HG03378 (cell line): Measurements from ENCODE around the gene FN3K.
"Not testable (repeated sequence)": the region's sequence is repeated elsewhere in the genome, so short reads cannot be mapped to it uniquely, and the experiment has no call there.

Experiments used
- ATAC-seq: cut with Tn5 transposase; IDR thresholded peaks from one replicate; pipeline ENCODE4 v1.9.1; 2021; ENCODE audit warnings: mild to moderate bottlenecking, moderate library complexity; ENCODE audit not compliant: unreplicated experiment

The FN3K gene

DNA sequence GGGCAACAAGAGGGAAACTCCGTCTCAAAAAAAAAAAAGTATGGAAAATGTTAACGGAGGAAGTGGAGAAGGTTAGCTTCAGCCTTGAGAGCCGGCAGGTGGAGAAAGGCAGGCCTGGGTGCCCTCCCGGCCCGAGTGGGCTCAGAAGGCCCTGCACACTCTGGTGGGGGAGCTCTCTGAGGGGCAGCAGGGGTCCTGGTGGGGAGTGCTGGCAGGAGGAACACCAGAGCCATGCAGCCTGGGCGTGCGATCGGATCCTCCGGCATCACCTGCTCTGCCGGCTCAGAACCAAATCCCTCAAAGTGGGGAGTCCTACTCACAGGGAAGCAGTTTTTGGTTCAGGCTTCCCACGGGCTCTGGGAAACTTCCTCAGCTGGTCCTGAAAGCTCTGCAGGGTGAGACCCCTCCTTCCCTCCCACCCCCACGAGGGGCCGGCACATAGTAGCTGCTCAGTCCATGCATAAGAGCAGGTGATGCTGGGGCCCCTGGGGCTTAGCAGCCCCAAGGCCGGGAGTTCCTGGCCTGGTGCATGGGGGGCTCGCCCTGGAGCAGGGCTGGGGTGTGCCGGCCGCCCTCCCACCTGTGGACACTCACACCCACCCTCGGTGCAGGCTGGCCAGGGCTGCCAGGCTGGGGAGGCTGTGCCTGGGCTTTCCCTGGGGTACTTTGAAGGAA is 1.2 kb downstream of the FN3K start:
- ATAC-seq = no peak

DNA sequence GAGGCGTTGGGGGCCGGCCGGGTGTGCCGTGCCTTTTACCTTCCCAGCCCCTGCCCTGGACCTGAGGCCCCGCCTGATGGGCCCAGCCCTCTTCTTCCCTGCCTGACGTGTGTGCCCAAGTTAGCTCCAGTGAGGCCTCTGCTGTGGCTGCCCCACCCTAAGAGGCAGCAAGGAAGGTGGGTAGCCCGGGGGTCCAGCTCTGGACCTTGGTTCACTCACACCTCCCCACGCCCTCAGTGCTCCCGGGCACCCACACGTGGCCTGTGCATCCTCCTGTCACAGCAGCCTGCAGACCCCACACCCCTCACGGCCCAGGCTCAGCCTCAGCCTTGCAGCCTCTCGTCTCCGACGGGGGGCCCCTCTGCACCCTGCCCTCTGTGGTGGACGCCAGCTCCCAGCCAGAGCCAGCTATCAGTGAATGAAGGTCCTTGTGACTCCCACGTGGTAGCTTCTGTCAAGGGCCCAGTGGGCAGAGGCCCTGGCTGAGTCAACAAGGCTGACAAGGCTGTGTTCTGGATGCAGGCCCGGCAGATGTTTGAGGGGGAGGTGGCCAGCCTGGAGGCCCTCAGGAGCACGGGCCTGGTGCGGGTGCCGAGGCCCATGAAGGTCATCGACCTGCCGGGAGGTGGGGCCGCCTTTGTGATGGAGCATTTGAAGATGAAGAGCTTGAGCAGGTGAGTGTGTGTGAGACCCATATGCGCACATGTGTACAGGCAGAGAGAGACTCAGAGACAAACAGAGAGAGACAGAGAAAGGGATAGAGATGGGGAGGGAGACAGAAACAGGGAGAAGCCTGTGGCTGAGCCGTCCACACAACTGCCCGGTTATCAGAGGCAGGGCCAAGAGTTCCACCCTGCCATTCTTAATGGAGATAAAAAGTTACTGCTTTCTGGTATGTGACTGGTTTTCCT is 2.8 kb downstream of the FN3K start:
- no peak for ATAC-seq

DNA sequence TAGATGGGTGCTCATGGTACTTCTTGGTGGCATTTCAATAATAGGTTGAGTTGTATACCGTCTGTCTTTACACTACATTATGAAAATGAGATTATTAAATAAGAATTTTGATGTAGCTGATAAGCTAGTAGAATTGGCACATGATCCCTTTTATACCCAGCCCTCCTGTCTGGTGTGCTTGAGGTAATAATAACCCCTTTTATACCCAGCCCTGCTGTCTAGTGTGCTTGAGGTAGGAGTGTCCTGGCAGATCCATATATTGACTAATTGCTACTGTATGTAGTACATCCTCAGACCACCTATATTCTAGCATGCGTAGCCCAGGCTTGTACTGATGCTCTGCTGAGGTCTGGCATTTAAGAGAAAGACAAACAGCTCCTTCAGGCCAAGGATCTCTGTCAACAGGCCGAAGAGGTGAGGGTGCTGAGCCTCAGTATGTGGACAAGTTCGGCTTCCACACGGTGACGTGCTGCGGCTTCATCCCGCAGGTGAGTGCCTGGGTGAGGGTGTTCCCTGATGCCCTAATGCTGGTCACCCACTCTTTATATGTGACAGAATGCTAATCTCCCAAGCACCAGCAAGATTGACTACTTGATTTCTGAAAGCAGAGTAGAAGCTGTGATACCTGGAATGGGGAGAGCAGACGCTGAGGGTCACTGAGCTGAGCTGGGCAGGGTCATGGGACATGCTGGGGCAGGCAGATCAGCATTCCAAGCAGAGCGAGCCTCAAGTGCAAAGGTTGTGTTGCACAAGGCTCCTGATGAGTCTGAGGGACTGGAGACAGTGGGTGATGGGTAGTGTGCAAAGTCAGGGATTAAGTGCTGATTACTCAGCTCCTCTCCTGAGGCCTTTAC is 5.7 kb downstream of the FN3K start:
- ATAC-seq = no peak

DNA sequence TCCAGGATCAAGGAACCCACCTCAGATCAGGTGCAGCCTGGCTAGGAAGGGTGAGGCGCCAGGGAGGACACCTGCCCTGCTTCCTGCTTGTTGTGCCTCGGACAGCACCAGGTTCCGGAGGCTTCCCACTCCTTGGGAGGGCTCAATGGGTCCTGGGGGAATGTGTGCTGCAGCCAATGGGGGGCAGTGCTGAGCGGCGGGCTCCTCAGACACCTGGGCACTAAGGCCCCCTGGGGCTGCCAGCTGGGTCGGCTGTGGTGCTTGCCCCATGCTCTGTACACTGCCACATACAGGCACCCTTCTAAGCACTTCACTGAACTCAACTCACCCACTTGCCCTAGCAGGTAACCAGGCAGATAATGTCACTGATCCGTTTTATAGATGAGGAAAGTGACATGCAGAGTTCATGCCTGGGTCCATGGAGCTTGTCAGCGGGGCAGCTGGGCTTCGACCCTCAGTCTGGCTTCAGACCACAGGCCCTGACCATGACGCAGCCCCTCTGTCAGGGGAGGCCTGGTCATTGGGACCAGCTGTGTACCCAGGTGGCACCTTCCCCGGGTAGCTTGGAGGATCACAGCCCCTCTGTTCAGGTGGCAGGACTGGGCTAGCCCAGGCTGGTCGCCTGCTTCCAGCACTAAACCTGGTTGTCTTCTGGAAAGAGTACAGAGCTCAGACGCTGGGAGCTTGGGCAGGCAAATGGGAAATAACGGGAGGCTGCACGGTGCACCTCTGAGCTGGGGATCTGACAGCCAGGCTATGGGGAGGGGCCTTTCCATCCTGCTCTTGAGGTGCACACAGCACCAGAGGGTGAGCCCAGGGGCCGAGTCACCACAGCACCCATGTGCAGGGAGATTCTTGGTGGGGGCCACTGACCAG is 8.2 kb downstream of the FN3K start:
- no peak for ATAC-seq

DNA sequence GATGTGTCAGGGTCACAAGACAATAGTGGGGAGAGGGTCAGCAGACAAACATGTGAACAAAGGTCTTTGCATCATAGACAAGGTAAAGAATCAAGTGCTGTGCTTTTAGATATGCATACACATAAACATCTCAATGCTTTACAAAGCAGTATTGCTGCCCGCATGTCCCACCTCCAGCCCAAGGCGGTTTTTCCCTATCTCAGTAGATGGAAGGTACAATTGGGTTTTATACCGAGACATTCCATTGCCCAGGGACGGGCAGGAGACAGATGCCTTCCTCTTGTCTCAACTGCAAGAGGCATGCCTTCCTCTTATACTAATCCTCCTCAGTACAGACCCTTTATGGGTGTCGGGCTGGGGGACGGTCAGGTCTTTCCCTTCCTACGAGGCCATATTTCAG is 9.3 kb downstream of the FN3K start:
- not testable (repeated sequence) for ATAC-seq

DNA sequence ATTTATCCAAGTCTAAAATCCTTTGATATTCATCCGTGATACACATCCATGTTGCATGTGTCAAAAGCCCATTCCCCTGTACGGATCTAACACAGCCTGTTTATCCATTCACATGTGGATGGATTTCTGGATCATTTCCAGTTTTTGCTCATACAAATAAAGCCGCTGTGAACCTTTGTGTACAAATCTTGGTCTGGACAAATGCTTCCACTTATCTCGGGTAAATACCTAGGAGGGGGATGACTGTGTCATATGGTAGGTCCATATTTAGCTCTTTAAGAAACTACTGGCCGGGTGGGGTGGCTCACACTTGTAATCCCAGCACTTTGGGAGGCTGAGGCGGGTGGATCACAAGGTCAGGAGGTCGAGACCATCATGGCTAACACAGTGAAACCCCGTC is 10.1 kb downstream of the FN3K start:
- no peak for ATAC-seq

DNA sequence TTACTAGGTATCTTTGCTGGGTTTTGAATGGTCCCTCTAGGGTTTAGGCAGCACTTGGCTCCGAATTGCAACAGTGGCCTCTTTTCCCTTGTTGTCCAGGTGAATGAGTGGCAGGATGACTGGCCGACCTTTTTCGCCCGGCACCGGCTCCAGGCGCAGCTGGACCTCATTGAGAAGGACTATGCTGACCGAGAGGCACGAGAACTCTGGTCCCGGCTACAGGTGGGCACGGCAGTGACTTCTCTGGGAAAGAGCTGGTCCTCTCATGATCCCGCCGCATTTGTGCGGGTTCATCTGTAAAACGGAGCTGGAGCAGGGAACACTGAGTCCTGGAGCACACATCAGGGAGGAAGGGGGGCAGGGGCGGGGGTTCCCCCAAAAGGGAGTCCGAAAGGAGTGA is 13.3 kb downstream of the FN3K start:
- no peak for ATAC-seq

DNA sequence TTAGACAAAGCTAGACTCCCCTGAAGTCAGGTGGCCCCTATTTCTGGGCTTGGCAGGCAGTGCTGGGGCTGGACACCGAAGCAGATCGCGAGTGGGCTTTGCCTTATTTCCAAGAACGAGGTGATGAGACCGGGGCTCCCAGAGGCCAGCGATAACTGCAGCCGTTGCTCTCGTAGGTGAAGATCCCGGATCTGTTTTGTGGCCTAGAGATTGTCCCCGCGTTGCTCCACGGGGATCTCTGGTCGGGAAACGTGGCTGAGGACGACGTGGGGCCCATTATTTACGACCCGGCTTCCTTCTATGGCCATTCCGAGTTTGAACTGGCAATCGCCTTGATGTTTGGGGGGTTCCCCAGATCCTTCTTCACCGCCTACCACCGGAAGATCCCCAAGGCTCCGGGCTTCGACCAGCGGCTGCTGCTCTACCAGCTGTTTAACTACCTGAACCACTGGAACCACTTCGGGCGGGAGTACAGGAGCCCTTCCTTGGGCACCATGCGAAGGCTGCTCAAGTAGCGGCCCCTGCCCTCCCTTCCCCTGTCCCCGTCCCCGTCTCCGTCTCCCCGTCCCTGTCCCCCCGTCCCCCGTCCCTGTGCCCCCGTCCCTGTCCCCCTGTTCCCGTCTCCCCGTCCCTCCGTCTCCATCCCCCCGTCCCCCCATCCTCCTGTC is 15.0 kb downstream of the FN3K start:
- no peak for ATAC-seq

DNA sequence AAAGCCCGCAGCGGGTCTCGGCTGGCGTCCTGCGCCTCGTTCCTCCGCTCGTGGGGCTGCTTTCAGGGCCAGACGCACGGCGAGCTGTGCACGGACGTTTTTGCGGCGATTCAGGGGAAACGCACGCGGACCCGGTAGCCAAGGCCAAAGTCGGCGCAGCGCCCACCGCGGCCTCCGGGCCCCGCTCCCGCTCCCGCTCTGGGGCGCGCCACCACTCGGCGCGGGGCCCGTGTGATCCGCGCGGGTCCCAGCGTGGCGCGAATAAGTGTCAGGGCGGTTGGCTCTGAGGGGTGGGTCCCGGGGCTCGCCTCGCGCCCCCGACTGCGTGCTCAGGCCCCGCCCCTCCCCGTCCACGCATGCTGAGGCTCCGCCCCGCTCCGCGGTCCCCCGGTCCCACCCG is 15.8 kb downstream of the FN3K start:
- no peak for ATAC-seq

DNA sequence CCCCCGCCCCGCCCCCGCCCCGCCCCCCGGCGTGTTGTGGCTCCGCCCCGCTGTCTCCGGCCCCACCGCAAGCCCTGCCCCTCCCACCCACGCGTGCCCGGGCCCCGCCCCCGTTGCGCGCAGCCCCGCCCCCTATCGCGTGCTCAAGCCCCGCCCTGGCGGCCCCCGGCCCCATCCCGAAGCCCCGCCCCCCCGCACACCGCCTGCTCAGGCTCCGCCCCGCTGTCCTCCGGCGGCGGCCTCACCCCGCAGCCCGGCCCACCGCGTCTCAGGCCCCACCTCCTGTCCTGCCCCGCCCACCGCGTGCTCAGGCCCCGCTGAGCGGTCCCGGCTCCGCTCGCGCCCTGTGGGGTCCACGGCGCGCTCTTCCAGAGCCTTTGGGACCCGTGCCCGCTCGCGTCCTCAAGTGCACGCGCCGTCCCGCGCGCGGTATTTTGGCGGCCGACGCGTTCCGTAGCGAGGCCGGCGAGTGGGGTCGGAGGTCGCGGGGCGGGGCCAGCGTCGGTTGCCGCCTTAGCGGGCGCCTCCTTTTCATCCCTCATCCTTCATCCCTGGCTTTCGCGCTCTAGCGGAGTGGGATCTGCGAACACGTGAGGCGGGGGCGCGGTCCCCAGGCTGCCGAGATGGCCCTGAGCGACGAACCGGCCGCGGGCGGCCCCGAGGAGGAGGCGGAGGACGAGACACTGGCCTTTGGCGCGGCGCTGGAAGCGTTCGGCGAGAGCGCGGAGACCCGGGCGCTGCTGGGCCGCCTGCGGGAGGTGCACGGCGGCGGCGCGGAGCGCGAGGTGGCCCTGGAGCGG is 16.4 kb downstream of the FN3K start, which contains the start of gene TBCD:
Gene TBCD (plus strand): TSS at position 495 of the 800 bp plus-strand sequence. CDS start 129 bp downstream, at position 624.
- peak; percentile 57 for ATAC-seq

DNA sequence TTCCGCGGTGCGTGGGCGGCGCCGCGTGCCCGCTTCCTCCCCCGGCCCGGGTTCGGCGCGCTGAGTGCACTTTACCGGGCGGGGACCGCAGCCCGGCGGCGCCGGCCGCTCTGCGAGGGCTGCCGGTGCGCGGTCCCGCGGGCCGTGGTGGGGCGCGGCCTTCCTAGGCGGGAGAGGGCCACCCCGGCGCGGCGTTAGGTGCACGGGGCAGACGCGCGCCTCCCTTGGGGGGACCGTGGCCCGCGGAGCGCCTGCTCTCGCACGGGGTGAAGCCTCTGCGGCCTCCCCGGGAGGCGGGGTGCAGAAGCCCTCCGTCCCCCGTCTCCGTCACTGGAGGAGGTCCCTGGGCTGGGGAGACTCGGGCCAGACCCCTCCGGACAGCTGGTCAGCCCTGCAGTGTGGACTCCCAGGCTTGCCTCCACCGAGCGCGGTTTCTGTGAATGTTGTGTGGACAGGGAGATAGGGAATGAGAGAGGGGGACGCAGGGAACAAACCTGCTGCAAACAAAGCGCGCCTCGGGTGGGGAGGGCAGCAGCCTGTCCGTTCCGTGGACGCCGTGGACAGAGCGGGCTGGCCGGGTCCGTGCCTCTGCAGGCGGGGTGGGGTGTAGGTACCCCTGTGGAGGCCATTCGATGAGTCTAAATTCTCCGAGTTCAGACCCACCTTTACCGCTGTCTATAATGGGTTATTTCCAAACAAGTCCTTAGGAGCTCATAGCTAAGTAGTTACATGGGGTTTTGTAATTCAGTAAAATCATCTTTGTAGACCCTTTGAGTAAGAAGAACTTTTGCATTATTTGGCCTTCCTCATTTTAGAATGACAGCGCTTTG is 17.2 kb downstream of the FN3K start:
- peak; percentile 12 for ATAC-seq

DNA sequence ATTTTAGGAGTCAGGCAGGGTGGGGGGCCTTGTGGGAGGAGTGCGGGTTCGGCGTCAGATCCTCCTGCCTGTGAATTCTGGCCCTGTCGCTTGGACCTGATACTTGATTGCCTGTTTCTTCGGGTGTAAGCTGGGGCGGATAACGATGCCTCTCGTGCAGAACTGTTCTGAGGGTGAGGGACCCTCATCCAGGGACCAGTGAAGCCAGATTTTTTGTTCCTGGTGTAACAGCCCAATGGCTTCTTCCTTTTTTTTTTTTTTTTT is 17.7 kb downstream of the FN3K start:
- no peak for ATAC-seq

DNA sequence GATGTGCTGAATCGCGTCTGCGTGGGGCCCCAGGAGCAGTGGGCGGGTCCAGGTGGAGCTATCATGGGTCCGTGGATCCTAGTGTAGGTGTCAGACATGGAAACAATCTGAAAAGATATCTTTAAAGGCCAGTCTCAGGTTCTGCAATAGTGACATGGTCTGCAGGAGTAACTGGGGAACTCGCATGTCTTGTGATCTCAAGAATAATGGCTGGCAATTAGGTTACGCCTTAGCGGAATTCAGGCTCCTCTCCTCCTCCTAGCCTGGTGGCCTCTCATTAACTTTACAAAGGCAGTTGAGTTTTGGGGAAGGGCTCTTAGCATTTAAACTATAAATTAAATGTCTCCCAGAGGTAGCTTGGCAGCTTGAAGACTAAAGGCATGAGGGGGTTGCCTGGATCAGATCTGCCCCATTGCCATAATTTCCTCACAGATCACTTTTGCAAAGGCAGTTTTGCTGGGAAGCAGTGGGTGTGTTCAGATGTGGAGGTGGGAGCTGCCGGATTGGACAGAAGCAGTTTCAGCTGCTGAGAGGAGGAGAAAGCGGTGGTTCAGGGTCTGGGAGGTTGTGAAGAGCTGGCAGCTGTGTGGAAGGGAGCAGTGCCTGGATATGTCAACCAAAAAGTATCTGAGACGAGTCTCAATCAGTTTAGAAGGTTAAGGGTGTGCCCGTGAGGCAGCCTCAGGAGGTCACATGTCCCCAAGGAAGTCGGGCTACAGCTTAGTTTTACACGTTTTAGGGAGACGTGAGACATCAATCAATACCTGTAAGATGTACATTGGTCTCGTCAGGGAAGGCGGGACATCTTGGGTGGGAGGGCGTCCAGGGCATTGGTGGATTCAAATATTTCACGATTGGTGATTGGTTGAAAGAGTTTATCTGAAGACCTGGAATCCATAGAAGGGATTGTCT is 19.1 kb downstream of the FN3K start:
- no peak for ATAC-seq

DNA sequence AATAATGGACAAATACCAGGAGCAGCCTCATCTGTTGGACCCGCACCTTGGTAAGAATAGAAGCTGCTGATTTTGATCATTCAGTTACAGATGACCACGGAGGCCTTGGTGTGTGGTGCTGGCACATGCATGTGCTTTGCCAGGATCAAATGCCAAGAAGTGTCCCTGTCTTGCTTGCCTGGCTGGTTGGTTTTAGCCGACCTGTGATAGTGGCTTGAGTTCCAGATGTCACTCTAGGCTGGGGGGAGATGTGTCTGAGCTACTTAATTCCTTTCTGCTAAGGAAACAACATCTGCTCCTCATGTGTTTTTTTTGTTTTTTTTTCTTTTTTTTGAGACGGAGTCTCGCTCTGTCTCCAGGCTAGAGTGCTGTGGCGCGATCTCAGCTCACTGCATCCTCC is 20.8 kb downstream of the FN3K start:
- no peak for ATAC-seq

DNA sequence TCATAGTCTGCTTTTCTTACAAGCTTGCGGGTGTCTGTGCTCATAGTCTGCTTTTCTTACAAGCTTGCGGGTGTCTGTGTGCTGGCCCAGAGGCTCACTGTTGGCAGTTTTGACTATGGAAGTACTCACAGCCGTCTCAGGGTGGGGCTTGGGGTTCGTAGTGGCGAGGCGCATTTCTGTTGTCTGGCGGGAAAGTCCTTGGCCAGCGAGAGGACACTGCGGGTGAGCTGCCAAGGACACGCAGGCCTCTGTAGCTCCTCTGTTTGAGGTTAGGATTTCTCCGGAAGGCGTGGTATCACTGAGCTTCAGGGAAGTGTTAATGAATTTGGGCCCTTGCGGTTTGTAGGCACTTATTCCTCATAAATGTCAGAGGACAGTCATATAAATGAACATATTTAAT is 30.0 kb downstream of the FN3K start:
- no peak for ATAC-seq

DNA sequence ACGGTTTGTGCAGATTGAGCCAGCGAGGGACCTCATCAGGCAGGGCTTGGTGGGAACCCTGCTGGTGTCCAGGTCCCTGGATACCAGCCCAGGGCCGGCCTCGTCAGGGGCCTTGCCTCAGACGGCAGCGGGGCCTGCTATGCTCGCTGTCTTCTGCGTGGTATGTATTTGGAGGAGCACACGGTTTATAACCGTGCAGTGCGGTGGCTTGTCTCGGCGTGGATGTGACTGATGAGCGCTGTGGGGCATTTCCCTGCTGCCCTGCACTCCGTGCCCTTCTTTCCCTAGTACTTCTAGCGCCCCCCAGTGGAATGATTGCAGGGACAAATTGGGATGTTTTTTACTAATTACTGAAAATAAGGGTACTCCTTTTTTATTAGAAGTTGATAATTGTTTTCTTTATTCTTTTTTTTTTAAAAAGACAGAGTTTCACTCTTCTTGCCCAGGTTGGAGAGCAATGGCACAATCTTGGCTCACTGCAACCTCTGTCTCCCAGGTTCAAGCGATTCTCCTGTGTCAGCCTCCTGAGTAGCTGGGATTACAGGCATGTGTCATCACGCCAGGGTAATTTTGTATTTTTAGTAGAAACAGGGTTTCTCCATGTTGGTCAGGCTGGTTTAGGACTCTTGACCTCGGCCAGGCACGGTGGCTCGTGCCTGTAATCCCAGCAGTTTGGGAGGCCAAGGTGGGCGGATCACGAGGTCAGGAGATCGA is 31.8 kb downstream of the FN3K start:
- ATAC-seq = no peak

DNA sequence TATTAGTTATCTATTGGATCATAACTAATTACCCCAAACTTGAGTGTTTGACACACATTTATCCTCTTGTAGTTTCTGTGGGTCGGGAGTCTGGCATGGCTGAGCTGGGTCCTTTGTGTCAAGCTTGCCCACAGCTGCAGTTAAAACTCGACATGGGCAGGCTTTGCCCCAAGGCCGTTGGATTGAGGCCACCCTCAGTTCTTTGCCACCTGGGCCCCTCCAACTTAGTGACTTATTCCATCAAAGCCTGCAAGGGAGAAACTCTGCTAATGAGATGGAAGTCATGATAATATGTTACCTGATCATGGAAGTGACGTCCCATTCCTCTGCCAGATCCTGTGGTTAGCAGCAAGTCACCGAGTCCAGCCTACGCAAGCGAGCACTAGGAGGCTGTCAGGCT is 33.6 kb downstream of the FN3K start:
- no peak for ATAC-seq
